HepG2 (cell line): ENCODE data around the gene NEURL1. TPM values are rescaled to one million over a fixed set of nuclear protein-coding genes. Genes with fewer than 3 reads are reported as not detected.

Source experiments
- ATAC-seq: fragments of 200-7000 bp; cut with Tn5 transposase; 3 replicates; pipeline ENCODE4 v1.9.1; 2020; ENCODE audit warnings: mild to moderate bottlenecking, moderate library complexity
- BruUV-seq: library from RNA; stranded (reverse); fragments of 400-500 nt; replicated peaks from 2 replicates; lab custom pipeline; 2021; lab: Mats Ljungman, UMichigan
- CTCF ChIA-PET: fragments of 300-600 bp; formaldehyde crosslinking; extraction: SDS; loops from one replicate; lab custom pipeline; 2021; ENCODE audit warnings: low total read pairs, inconsistent platforms, low intra/inter-chr PET ratio; lab: Yijun Ruan, JAX
- POLR2A ChIA-PET: fragments of 350-600 bp; sonication (Branson Sonifier 250); formaldehyde crosslinking; loops from one replicate; lab custom pipeline; 2020; ENCODE audit warnings: antibody characterized with exemption, inconsistent platforms; lab: Yijun Ruan, JAX
- DNase-seq: peaks from one replicate; pipeline ENCODE4 v3.0.0-alpha.2; 2015; ENCODE audit warnings: low spot score
- FAIRE-seq: peaks from 3 replicates; lab custom pipeline; 2011; peaks lifted over from hg19 to GRCh38; lab: Jason Lieb, UNC
- H2AFZ ChIP-seq: one replicate; pipeline ENCODE4 v1.6.1; 2011; ENCODE audit warnings: low read length, inconsistent platforms
- H3K27ac ChIP-seq: fragments of 300-600 bp; 3 replicates; pipeline ENCODE4 v1.8.0; 2011; ENCODE audit warnings: mixed run types, mild to moderate bottlenecking, mixed read lengths, low read length, inconsistent platforms; ENCODE audit not compliant: insufficient read depth; ENCODE audit errors: extremely low read length
- H3K27me3 ChIP-seq, 2 experiments: fragments of 200-600 bp in 1 of 2; 2 replicates in 1 of 2; 3 replicates in 1 of 2; pipeline versions ENCODE4 v1.6.0 to v1.8.0; 2011; ENCODE audit warnings: low read length in 2 of 2, mild to moderate bottlenecking in 2 of 2, moderate library complexity in 2 of 2, inconsistent platforms in 1 of 2; ENCODE audit not compliant: insufficient read depth in 2 of 2, control insufficient read depth in 1 of 2
- H3K36me3 ChIP-seq, 2 experiments: fragments of 200-600 bp in 1 of 2; replicated peaks in 1 of 2; 2 replicates in 1 of 2; 3 replicates in 1 of 2; pipeline versions ENCODE4 v1.5.1 to v1.8.0; 2011; ENCODE audit warnings: low read length in 2 of 2, inconsistent platforms in 1 of 2; ENCODE audit not compliant: insufficient read depth in 2 of 2, control insufficient read depth in 1 of 2
- H3K4me1 ChIP-seq: 2 replicates; pipeline ENCODE4 v1.5.1; 2012; ENCODE audit warnings: low read length, inconsistent platforms; ENCODE audit not compliant: insufficient read depth
- H3K4me2 ChIP-seq: 2 replicates; pipeline ENCODE4 v1.6.0; 2011; ENCODE audit warnings: low read depth, low read length, inconsistent platforms
- H3K4me3 ChIP-seq, 3 experiments: fragments of 200-600 bp in 1 of 3; sonication (generic), shearing (Covaris generic) in 1 of 3; replicated peaks in 1 of 3; 2 replicates each; pipeline ENCODE4 v1.5.1; 2011 to 2016; ENCODE audit warnings: low read length in 3 of 3, inconsistent platforms in 2 of 3, low read depth in 2 of 3, mild to moderate bottlenecking in 2 of 3, control low read depth in 1 of 3, mixed read lengths in 1 of 3; ENCODE audit not compliant: insufficient read depth in 1 of 3
- H3K79me2 ChIP-seq: one replicate; pipeline ENCODE4 v1.6.1; 2011; ENCODE audit warnings: low read length, inconsistent platforms; ENCODE audit not compliant: insufficient read depth
- H3K9ac ChIP-seq: 2 replicates; pipeline ENCODE4 v1.6.0; 2011; ENCODE audit warnings: mild to moderate bottlenecking, low read depth, low read length, inconsistent platforms; ENCODE audit not compliant: insufficient read depth
- H3K9me3 ChIP-seq: 2 replicates; pipeline ENCODE4 v1.5.1; 2012; ENCODE audit warnings: mild to moderate bottlenecking, low read length
- H4K20me1 ChIP-seq: 2 replicates; pipeline ENCODE4 v1.6.0; 2011; ENCODE audit warnings: inconsistent platforms, mild to moderate bottlenecking, low read length, moderate library complexity; ENCODE audit not compliant: insufficient read depth
- FOSL2 ChIP-seq: sonication (generic); formaldehyde crosslinking; IDR thresholded peaks from 2 replicates; pipeline ENCODE4 v1.4.0; 2020; ENCODE audit warnings: missing genetic modification reagents
- MED13 ChIP-seq: sonication (generic); formaldehyde crosslinking; IDR thresholded peaks from 2 replicates; pipeline ENCODE4 v1.5.0; 2020; ENCODE audit warnings: missing genetic modification reagents
- ZC3H4 ChIP-seq: sonication (generic); formaldehyde crosslinking; IDR thresholded peaks from 2 replicates; pipeline ENCODE4 v1.4.0; 2020; ENCODE audit warnings: missing genetic modification reagents, borderline replicate concordance
- ZNF546 ChIP-seq: sonication (generic); formaldehyde crosslinking; conservative IDR thresholded peaks from 2 replicates; pipeline ENCODE4 v1.8.1; 2023; ENCODE audit warnings: mild to moderate bottlenecking, missing genetic modification reagents
- WGBS: methylation state at CpG from one replicate; pipeline ENCODE4 v1.1.6; 2017; ENCODE audit warnings: low lambda C conversion rate; 5-methylcytosine and 5-hydroxymethylcytosine counted together
- in situ Hi-C: cut with HindIII; loops from 2 replicates; pipeline ENCODE4 v1.10.0; 2017; ENCODE audit warnings: low pct_unique_long_range_greater_than_20kb; ENCODE audit not compliant: extremely low pct_ligation_motif_present
- intact Hi-C: fragments of 100-400 bp; cut with micrococcal nuclease; formaldehyde crosslinking; loops from one replicate; pipeline ENCODE4 v1.10.0; 2022; ENCODE audit not compliant: unreplicated experiment
- polyA plus RNA-seq, 8 experiments: library from polyadenylated mRNA; depleted of rRNA in 3 of 8; stranded (reverse) in 7 of 8; unstranded in 1 of 8; fragments of >200 nt; fragmentation: Illumina TruSeq in 4 of 8; extraction: Trizol in 4 of 8; gene quantifications; 2 replicates each; pipeline versions ENCODE4 v1.2.1 to v1.2.3, GENCODE V29; 2011 to 2016; ENCODE audit warnings: low read depth in 4 of 8, missing spikeins in 1 of 8, mixed read lengths in 1 of 8; ENCODE audit not compliant: insufficient read depth in 1 of 8
- total RNA-seq, 5 experiments: library from RNA; depleted of rRNA; stranded (reverse); fragments of >200 nt; fragmentation: Illumina TruSeq; extraction: Trizol; gene quantifications; 2 replicates each; pipeline ENCODE4 v1.2.3, GENCODE V29; 2016; ENCODE audit warnings: low read depth in 1 of 5
- TF ChIP-seq, protein P1 (sequence below): sonication (generic); formaldehyde crosslinking; IDR thresholded peaks from 2 replicates; pipeline ENCODE4 v1.4.0; 2020; ENCODE audit warnings: missing genetic modification reagents
- TF ChIP-seq, protein P2 (sequence below), 2 experiments: sonication (generic) in 1 of 2; formaldehyde crosslinking in 1 of 2; IDR thresholded peaks; 2 replicates each; pipeline versions ENCODE4 v1.5.1 to v1.6.1; 2011 to 2020; ENCODE audit warnings: borderline replicate concordance in 1 of 2, low read depth in 1 of 2, low read length in 1 of 2, mild to moderate bottlenecking in 1 of 2, missing genetic modification reagents in 1 of 2, moderate library complexity in 1 of 2

The NEURL1 gene
- total and polyA plus RNA-seq, 2 of the 13 experiments (the other 11 are each of a cell fraction or from before 2014, with no cell fraction given), result not detected

DNA sequence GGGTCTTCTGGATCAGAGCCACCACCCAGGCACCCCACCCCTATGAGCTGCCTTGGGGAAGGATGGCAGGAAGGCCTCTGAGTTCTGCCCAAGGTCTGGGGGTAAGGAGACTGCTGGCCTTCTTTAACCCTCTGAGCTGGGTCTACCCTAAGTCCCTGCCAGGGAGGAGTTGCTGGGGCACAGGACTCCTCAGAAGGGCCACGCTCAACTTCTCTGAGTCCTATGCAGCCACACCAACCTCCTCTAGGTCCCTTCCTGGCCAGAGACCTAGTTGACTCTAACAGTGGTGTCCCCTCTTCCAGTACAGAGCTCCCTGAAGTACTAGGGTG lies 2.6 kb upstream of the NEURL1 start (continued):
- no peak for TF ChIP-seq MED13 (CRISPR knock-in tag)
- TF ChIP-seq, all 625 proteins: peak for 0

DNA sequence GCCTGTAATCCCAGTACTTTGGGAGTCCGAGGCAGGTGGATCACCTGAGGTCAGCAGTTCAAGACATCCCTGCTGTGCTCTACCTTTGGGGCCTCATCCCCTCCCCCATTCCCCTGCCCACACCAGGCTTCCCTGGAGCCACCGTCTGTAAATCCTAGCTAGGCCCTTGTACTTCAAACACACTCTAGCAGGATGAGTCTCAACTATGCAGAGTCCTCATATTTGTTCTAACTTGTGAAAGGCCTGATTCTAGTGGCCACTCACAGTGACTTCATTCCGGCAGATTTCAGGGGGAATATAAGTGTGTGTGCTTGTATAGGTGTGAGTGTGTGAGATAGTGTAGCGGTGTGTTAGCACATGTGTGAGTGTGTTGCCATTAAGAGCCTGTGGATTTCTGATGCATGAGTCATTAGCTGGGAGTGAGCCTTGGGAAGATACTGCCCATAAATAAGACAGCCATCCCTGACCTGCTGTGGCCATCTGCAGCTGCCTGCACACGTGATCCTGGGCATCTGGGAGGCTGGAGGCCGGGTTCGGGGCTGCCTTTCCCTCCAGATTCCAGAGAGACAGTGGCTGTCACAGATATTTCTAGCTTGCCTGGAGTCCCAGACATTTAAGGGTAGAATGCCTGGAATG lies 1.7 kb upstream of the NEURL1 start:
- Histone ChIP-seq H3K9ac (no peak overlapping the region), H3K36me3 (no peaks in the 10 kb centered on the region), H3K27ac (no peak overlapping the region), H3K9me3 (no peaks in the 10 kb centered on the region), H4K20me1 (no peaks in the 10 kb centered on the region), H3K79me2 (no peaks in the 10 kb centered on the region), H3K4me2 (no peak overlapping the region), H3K27me3 (peaks cover 8 to 79% of the 10 kb centered on the region in 2 experiments; a peak in 4 of 5 replicates), H2AFZ (no peak overlapping the region), H3K4me1 (no peaks in the 10 kb centered on the region), H3K4me3 (no peak overlapping the region)
- TF ChIP-seq FOSL2 (CRISPR knock-in tag), result peak; percentile 73
- TF ChIP-seq, protein P1, sequence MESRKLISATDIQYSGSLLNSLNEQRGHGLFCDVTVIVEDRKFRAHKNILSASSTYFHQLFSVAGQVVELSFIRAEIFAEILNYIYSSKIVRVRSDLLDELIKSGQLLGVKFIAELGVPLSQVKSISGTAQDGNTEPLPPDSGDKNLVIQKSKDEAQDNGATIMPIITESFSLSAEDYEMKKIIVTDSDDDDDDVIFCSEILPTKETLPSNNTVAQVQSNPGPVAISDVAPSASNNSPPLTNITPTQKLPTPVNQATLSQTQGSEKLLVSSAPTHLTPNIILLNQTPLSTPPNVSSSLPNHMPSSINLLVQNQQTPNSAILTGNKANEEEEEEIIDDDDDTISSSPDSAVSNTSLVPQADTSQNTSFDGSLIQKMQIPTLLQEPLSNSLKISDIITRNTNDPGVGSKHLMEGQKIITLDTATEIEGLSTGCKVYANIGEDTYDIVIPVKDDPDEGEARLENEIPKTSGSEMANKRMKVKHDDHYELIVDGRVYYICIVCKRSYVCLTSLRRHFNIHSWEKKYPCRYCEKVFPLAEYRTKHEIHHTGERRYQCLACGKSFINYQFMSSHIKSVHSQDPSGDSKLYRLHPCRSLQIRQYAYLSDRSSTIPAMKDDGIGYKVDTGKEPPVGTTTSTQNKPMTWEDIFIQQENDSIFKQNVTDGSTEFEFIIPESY (CRISPR knock-in tag), result peak; percentile 27; the same call in 1 of the 2 replicates
- no peak for TF ChIP-seq ZC3H4 (CRISPR knock-in tag)
- TF ChIP-seq, protein P2, sequence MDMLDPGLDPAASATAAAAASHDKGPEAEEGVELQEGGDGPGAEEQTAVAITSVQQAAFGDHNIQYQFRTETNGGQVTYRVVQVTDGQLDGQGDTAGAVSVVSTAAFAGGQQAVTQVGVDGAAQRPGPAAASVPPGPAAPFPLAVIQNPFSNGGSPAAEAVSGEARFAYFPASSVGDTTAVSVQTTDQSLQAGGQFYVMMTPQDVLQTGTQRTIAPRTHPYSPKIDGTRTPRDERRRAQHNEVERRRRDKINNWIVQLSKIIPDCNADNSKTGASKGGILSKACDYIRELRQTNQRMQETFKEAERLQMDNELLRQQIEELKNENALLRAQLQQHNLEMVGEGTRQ (IDR thresholded peaks at IDR 0.05; ENCODE audit: low read depth, low read length), result 0 out of 2 replicates have a peak, but pooled peaks have one; percentile 17
- TF ChIP-seq, protein P2 (CRISPR knock-in tag; IDR thresholded peaks at IDR 0.05; ENCODE audit: borderline replicate concordance), result no peak
- no peak for TF ChIP-seq ZNF546 (CRISPR knock-in tag)
- ATAC-seq (peak; percentile 31), DNase-seq (peak; percentile 25), FAIRE-seq (no peak)
- intact Hi-C loops, result no loop called here
- no TSS peak for BruUV-seq
- 15% methylated on average over 7 of the region's 7 CpGs for WGBS
- POLR2A ChIA-PET, result interaction anchor here (0.7 kb wide), 1 partner anchor 13 kb away, joined by 4 read pairs; no protein-coding TSS in a partner anchor
- CTCF ChIA-PET, result no interaction called here
- in situ Hi-C loops, result no loop called here
